Left forelimb (tissue), 1 donor: Measurements from ENCODE around the gene CUL4B.
"Not testable (repeated sequence)": the region's sequence is repeated elsewhere in the genome, so short reads cannot be mapped to it uniquely, and the experiment has no call there.

Source experiments
- DNase-seq: peaks from one replicate; pipeline ENCODE4 v3.0.0-alpha.2; 2018; ENCODE audit warnings: low spot score

CUL4B gene

DNA sequence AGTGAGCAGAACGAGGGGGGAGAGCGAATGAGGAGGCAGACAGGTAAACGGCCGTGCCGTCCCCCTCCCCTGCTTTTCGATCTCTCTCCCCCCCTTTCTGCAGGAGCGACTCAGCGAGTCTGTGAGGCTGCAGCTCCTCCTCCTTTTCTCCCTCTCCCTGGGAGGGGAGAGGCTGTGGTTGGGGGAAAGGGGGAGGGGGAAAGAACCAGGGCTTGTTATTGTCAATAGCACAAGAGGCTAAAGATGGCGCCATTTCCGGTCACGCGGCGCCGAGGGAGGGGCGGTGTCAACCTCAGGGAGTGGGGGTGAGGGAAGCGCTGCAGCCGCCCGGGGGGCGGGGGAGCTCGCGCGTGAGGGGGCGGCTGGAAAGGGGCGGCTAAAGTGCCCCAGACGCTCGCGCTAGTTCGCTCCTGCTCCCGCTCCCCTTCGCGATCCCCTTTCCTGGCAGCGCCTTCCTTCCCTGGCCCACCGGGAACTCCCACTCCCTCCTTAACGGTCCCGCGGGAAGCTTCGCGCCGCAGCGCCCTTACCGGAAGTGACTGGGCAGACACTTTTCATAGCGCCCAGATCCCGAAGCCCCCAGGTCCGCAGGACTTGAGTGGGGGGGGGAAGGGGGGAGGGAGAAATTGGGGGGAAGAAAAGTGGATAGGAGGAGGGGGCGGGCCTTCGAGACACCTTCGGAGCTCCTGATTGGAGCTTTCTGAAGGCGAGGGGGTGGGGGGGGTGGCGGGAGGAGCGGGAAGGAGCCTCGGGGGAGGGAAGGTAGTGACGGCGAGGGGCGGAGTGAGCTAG is at the start of gene CUL4B:
Gene CUL4B (minus strand): TSS at position 121 of the 792 bp plus-strand sequence. CDS start 324 bp downstream, outside the sequence.
- peak; percentile 94 for DNase-seq

DNA sequence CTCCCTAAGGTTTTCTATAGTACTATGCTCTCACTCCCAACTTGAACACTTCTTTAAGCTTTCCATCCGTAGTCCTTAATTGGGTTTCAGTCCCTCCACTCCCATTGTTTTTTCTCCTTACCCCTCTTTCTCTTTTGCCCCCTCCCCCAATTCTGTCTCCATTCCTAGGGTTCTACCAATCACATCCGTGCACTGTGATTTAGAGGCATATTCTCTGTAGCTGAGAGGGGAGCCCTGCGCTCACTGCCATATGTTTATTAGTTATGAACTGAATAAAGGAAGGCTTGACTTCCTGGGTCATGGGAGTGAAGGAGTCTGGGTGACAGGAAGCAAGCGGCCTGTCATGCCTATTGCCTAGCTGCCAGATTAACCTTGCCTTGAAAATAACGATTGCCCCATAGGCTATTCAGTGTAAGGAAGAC is 43.6 kb upstream of the CUL4B start:
- no peak for DNase-seq

DNA sequence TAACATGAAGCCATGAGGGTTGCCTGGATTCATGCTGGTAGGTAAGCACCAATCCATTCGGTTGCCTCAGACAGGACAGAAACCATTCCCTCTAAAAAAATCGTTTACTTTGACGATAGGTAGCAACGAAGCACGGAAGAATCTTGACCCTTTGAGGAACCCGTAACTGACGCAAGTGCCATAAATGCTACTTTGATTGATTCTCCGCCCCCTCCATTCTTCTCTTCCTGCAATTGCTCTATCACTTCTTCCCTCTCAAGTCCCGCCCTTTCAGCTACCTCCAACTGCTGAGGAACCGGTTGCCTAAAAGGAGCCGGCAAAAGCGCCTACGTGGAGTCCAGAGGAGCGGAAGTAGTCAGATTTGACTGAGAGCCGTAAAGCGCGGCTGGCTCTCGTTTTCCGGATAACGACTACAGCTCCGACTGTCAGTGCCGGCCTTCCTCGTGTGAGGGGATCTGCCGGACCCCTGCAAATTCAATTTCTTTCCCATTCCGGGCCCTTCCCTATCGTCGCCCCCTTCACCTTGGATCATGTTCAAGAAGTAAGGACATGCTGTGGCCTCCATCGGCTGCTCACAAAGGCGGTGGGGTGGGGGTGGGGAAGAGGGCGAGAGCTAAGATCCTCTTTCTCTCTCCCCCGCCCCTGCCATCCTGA is 43.1 kb upstream of the CUL4B start, which contains the start of gene MCTS1:
Gene MCTS1 (plus strand): TSS at position 395 of the 654 bp plus-strand sequence. CDS start 136 bp downstream, at position 531.
- DNase-seq = peak; percentile 83

DNA sequence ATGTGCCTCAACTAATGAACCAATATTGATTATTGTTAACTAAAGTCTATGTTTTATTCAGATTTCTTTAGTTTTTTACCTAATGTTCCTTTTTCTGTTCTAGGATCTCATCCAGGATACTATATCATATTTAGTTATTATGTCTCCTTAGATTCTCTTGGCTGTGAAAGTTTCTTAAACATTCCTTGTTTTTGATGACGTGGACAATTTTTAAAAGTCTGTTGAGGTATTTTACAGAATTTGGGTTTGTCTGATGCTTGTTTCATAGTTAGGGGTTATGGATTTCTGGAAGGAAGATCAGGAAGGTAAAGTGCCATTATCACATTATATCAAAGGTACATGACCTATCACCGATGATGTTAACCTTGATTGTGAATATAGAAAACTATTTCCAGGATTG is 24.9 kb upstream of the CUL4B start:
- no peak for DNase-seq

DNA sequence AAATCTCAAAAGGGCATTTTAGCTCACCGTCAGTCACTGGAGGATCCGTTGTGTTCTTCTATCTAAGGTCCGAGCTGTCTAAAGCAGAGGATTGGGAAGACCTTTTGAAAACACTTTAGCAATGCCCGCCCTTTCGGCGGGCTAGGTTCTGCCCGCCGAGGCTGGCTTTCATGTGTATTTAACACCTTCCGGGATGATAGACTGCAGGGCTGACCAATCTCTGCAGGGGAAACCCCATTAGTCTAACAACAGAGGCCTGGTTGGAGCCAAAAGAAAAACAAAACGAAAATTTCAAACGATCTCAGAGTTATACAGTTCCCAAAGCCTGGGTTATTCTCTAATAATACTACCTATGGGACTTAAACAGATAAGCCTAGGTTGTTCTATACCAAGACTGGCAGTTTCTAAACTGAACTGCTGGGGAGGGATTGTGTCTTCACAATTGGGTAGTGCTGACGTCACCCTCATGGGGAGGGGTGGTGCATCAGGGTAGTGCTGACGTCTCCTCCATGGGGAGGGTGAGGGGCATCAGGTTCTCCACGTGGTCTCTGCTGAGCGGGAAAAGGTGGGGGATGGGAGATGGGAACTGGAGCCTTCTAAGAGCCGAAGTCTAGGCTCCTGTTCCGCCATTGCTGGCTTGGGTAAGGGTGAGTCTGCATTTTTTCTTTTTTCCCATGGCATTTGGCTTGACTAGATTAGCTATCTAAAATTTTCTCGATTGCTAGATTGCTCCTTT is 14.8 kb upstream of the CUL4B start:
- no peak for DNase-seq

DNA sequence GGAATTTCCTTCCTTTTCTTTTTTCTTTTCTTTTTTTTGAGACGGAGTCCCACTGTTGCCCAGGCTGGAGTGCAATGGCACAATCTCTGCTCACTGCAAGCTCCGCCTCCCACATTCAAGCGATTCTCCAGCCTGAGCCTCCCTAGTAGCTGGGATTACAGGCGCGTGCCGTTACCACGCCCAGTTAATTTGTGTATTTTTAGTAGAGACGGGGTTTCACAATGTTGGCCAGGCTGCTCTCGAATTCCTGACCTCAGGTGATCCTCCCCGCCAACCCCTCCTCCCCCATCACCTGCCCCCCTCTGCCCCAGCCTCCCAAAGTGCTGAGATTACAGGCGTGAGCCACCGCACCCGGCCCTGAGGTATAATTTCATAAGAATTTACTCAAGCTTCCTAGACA is 13.0 kb upstream of the CUL4B start:
- not testable (repeated sequence) for DNase-seq

DNA sequence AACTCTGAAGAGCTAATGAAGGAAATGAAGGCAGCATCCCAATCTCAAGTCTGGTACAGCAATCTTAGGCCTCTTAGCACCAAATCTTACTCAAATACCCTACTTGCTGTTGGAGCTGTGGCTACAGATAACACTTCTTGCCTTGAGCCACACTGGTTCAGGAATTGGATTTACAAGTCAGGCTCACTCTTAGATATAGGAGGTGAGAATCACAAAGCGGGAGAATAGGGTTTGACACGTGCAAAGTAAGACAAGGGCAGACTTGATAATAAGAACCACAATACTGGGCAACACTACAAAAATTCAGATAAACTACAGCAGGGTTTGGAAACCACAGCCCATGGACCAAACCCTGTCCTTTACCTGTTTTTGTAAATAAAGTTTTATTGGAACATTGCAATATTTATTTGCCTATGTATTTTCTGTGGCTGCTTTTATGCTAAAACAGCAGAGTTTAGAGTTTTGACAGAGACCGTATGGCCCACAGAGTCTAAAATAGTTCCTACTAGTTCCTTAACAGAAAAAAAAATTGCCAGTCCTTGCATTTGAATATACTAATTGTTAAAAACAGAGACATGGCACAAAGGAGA is 9.3 kb upstream of the CUL4B start:
- no peak for DNase-seq

DNA sequence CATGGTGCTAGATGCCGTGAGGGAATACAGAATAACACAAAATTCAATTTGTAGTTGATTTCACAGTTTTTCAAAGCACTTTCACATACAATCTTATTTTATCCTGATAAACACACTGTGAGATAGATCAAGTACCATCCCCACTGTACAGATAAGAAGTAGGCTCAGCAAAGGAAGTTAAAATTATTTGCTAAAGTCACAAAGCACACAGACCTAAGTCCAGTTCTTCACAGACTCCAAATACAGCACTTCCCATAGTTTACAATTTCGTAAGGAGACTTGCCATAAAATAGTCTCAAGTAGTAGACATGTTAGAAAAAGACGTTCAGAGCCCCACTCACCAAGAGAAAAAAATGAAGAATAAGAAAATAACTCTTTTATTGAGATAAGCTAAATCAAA is 7.8 kb upstream of the CUL4B start:
- no peak for DNase-seq

DNA sequence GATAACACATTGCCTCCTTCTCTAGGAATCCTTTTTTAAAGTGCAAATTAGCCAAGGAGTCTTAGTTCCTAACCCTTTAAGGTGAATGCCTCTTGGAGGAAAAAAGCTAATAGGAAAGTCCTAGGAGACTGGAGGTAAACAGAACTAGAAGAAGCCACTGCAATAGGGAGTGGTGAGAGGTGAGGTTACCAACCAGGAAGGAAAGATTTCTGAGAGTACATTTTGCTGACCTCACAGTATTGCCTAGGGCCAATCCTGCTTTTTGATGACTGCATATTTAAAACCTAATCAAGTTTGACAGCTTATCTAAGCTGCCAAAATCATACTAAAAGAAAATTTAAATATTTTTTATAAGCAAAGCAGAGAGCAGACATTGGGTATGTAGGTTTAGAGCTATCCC is 7.3 kb upstream of the CUL4B start:
- DNase-seq = no peak

DNA sequence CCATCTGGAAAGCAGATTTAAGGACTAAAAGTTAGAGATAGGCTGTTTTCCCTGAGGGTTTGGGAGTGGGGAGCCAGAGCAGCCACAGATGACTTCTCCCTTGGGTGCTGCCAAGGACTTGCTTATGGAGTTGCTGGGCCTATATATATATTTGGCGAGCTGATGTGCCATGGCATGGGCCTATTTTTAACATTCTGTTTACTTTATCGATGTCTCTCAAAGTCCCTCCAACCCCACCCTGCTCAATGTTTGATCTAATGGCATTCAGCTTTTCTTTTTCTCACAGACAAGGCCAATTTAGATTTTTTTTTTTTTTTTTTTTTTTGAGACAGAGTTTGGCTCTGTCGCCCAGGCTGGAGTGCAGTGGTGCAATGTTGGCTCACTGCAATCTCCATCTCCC is 6.1 kb upstream of the CUL4B start:
- no peak for DNase-seq

DNA sequence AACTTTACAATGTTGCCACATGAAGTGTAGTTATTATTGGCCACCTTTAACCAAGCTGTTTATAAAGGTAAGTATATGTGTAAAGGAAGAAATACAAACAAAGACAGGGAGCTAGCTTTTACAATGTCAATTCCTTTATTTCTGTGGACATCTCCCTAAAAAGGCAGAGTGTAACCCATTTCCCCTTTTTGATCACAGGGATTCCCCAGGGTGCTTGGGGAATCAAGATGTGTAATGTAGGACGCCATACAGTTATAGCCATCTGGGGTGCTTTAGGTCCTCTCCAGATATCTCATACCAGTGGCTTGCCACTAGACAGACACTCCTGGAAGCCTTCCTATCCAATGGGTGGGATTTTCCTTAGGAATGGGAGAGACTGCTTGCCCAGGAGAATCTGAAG is 4.2 kb upstream of the CUL4B start:
- DNase-seq = no peak

DNA sequence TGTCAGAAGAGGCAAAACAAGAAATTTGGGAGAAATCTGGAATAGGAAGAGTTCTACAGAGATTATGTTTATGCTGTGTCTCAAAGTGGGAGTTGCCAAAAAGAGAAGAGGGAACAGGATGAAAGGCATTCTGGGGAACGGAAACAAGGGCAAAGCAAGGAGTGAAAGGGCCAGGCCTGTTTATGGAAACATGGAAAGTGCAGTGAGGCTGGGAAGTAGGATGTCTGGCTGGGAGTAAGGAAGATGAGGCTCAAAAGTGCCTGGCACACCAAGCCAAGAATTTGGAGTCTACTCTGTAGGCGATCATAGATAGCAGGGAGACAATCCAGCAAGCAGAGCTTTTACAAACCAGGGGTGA is 1.8 kb upstream of the CUL4B start:
- DNase-seq = no peak

DNA sequence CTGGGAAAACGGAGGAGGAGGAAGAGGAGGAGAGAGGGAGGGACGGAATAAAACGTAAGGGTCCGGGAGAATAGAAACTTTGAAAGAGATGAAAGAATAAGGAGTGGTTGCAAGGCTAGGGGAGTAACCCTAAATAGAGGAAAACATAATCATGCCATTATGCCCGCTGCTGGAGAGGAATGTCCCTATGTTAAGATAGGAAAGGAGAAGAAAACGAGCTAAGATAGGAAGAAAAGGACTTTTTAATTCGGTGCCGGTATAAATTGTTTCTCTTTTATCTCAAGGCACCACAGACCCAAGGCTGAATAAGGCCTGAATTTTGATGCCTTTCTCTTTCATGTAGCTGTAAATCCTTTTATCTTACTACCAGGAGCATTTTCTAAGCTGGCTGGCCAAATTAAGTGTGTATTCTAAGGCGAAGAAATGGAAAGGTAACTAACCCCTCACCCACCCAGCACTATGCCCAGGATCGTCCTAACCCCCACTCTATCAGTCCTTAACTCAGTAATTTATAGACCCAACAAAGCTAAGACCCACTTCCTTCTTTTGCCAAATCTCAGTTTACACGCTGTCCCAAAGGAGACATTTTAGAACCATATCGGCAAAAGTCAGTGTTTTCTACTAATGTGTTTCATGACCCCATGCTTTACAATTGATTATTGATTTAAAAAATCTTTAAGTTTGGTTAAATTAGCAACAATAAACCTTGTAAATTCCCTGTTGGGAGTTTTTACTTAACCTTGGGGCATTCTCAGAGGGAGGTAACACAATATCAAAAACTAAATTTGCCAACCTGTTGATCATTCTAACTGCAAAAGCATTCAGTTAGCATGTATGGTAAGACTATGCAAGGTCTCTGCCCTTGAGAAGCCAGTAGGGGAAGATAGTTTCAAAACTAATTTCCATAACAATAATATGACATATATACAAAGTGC is 1.1 kb upstream of the CUL4B start:
- DNase-seq = no peak

DNA sequence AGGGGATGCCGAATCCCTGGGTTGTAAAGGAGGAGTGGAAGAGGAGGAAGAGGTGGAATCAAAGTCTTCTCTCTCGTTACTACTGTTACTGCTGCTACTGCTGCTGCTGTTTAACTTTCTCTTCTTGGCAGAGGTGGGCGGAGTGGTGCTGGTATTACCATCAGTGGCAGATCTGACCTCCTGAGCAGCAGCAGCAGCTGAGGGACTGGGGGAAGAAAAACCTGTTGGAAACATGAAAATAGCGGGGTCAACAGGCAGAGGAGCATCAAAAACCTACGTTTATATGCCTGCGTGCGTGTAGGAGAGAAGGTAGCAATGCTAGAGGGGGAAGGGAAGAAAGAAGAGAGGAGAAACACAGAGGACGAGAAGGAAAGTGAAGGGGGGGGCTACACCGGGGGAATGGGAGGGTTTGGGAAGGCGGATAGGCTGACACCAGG is 339 bp downstream of the CUL4B start:
- DNase-seq = no peak

DNA sequence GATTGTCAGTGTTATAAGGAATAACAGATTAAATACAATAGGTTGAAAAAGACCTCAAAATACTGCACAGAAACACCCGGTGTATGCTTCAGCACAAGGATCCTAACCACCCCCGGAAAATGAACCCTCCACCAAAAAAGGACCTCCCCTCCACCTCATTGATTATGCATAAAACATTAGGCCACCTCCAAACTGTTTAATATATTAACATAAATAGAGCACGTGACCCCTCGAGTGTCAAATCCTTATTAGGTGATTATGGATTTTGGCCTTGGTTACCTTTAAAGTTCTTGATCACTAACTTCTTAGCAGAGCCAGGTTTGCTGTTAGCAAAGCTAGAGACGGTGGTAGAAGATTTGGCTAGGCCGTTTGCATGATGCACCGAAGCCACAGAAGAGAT is 958 bp downstream of the CUL4B start:
- DNase-seq = no peak

DNA sequence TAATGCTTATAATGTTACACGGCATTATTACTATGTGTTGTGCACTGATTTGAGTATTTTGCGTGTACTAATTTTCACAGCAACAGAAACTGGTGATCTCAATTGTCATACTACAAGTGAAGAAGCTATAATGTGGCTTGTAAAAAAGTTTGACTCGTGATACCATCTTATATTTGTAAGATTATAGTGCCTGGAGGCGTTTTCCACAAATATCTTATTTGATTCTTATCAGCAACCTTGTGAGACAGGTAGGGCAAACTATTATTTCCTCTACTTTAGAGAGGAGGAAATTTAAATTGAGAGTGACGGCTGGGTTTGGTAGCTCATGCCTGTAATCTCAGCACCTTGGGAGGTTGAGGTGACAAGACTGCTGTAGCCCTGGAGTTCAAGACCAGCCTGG is 4.5 kb downstream of the CUL4B start:
- DNase-seq = no peak

DNA sequence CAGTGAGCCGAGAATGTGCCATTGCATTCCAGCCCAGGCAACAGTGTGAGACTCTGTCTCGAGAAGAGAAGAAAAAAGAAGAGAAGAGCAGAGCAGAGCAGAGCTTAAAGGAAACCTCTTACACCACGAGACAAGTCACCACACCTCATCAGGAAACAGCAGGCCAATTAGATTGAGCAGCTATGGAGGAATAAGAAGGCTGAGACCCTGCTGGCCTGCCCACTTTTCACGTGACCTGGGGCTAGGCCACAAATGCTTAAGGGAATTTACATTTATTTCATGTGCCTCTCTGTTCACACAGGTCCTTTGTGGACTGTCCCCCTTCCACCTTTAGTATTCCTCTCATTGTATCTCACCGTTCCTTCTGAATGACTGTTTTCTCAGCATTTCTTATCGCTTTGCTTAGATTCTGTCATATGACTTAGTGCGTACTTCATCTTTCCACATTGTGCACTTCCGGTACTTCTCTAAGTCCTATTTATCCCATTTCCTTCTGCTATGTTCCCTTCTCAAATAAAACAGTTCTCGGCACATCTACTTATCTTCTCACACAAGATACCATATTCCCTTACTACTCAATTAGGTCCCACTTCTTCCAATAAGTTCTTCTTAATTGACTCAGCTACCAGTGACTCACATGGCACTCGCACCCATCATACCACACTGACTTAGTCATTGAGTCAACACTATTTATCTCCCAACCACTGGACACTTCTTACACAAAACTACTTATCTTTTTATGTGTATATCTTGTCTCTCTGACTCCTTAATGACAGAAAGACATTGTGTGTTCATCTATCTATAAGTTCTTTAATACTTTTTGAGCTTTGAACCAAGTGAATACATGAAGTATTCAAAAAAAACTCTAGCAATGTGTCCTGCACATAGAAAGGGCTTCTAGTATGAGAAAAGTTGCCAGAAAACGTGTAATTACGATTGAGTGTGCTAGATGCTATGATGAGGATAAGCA is 11.0 kb downstream of the CUL4B start:
- DNase-seq = no peak

DNA sequence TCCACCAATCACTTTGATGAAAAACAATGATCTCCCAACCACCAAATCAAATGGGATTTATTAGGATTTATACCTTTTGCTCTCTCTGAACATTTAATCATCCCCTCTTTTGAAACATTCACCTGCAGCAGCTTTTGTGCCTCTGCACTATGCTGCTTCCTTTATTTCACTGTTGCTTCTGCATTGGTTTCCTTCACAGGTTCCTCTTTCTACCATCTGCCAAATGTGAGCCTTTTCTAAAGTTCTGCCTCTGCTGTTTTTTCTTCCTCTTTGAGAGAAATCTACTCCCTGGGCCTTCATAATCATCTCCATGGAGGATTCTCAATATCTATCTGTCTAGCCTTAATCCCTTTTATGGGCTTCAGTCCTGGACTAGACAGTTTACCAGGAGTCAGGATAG is 24.7 kb downstream of the CUL4B start:
- no peak for DNase-seq

DNA sequence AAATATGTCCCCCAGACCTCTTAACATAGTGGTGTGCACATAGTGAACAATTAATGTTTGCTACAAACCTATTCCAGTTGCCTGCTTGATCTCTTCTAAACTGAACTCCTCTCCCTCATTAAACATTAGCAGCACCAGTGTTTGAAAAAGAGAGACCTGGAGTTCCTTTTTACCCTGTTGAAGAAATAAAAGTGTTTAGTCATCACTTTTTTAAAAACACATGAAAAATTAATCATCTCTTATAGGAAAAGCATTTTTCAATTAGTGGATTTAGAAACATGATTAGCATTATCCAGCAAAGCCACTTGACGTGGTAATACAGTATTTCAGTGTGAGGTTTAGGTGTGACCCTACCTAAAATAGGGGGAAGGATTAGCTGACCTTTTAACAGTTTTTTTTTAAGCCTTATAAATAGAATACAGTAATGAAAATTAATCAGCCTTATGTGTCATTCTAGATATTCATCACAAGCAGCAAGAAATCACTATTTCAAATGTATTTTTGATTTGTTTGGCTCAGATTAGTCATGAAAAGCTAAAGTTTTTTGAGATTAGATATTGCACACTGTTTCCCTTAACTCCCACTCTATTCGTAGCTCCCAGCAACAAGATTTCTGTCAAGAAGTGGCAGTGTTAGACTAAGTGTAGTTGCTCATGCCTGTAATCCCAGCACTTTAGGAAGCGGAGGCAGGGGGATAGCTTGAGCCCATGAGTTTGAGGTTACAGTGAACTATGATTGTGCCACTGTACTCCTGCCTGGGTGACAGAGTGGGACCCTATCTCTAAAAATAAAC is 26.2 kb downstream of the CUL4B start:
- DNase-seq = no peak
